ENCODE data around the gene FLNA. TPM values are rescaled to one million over a fixed set of nuclear protein-coding genes. Genes with fewer than 3 reads are reported as not detected.

The FLNA gene
- total RNA-seq, 1 donor from 2014 or later: 225 TPM

- no peaks in the 10 kb centered on the region for H3K27me3 ChIP-seq (ENCODE audit: low read depth)
- H3K4me1 ChIP-seq: peaks cover 20% of the 10 kb centered on the region
- intact Hi-C loops (cut with micrococcal nuclease): no loop called here
- DNase-seq: peak; percentile 10
- no peak for TF ChIP-seq CTCF (IDR thresholded peaks at IDR 0.05; ENCODE audit: borderline replicate concordance)
- H3K4me3 ChIP-seq: no peak overlapping the region
- no peak overlapping the region for H3K27ac ChIP-seq (replicated peaks)
- H3K36me3 ChIP-seq: peaks cover 98% of the 10 kb centered on the region
- H3K9me3 ChIP-seq (replicated peaks): no peaks in the 10 kb centered on the region
These were observed 21.1 kb downstream of the FLNA start for GRCh38 chrX:154353172-154353843.

- Histone ChIP-seq H3K4me1 (peaks cover 19% of the 10 kb centered on the region), H3K9me3 (replicated peaks) (no peaks in the 10 kb centered on the region), H3K4me3 (no peak overlapping the region), H3K27ac (replicated peaks) (peak overlapping the region; percentile 12), H3K27me3 (ENCODE audit: low read depth) (no peaks in the 10 kb centered on the region), H3K36me3 (peaks cover 89% of the 10 kb centered on the region)
- intact Hi-C loops (cut with micrococcal nuclease): no loop called here
- DNase-seq: no peak
- TF ChIP-seq CTCF (IDR thresholded peaks at IDR 0.05; ENCODE audit: borderline replicate concordance): no peak
These were observed 22.0 kb downstream of the FLNA start for GRCh38 chrX:154352466-154352865.

- H3K4me1 ChIP-seq: peaks cover 16% of the 10 kb centered on the region
- H3K4me3 ChIP-seq: no peak overlapping the region
- no peaks in the 10 kb centered on the region for H3K9me3 ChIP-seq (replicated peaks)
- H3K36me3 ChIP-seq: peaks cover 85% of the 10 kb centered on the region
- TF ChIP-seq CTCF (IDR thresholded peaks at IDR 0.05; ENCODE audit: borderline replicate concordance): no peak
- no peaks in the 10 kb centered on the region for H3K27me3 ChIP-seq (ENCODE audit: low read depth)
- peak overlapping the region; percentile 12 for H3K27ac ChIP-seq (replicated peaks)
- intact Hi-C loops (cut with micrococcal nuclease): no loop called here
- no peak for DNase-seq
These were observed 22.4 kb downstream of the FLNA start for GRCh38 chrX:154352012-154352401.

- intact Hi-C loops (cut with micrococcal nuclease): no loop called here
- Histone ChIP-seq H3K36me3 (peaks cover 79% of the 10 kb centered on the region), H3K9me3 (replicated peaks) (no peaks in the 10 kb centered on the region), H3K27ac (replicated peaks) (peak overlapping the region; percentile 12), H3K27me3 (ENCODE audit: low read depth) (no peaks in the 10 kb centered on the region), H3K4me3 (no peak overlapping the region), H3K4me1 (peaks cover 15% of the 10 kb centered on the region)
- TF ChIP-seq CTCF (IDR thresholded peaks at IDR 0.05; ENCODE audit: borderline replicate concordance): no peak
- no peak for DNase-seq
These were observed 23.0 kb downstream of the FLNA start for GRCh38 chrX:154351183-154352011.

GRCh38 chrX:154350429-154351182 lies 23.8 kb downstream of the FLNA start:
- intact Hi-C loops (cut with micrococcal nuclease): no loop called here
- TF ChIP-seq CTCF (IDR thresholded peaks at IDR 0.05; ENCODE audit: borderline replicate concordance): no peak
- no peak for DNase-seq
- no peak overlapping the region for H3K4me3 ChIP-seq
- peaks cover 72% of the 10 kb centered on the region for H3K36me3 ChIP-seq
- H3K27me3 ChIP-seq (ENCODE audit: low read depth): no peaks in the 10 kb centered on the region
- peaks cover 15% of the 10 kb centered on the region for H3K4me1 ChIP-seq
- peak overlapping the region; percentile 5 for H3K27ac ChIP-seq (replicated peaks)
- no peaks in the 10 kb centered on the region for H3K9me3 ChIP-seq (replicated peaks)

All from left ventricle myocardium inferior (tissue), 1 donor.